HG03066 (cell line): ENCODE results near the gene LRPAP1.
"Not testable (repeated sequence)": the region's sequence is repeated elsewhere in the genome, so short reads cannot be mapped to it uniquely, and the experiment has no call there.

Experiments used
- ATAC-seq: cut with Tn5 transposase; IDR thresholded peaks from one replicate; pipeline ENCODE4 v1.9.1; 2021; ENCODE audit warnings: low read depth; ENCODE audit not compliant: unreplicated experiment

Gene LRPAP1

GRCh38 chr4:3562127-3562526 is 29.9 kb upstream of the LRPAP1 start:
- not testable (repeated sequence) for ATAC-seq

- ATAC-seq, result not testable (repeated sequence)
Observed at GRCh38 chr4:3560465-3560864, 28.2 kb upstream of the LRPAP1 start.

GRCh38 chr4:3559381-3560290 is 27.4 kb upstream of the LRPAP1 start:
- not testable (repeated sequence) for ATAC-seq

- ATAC-seq, result not testable (repeated sequence)
Observed at GRCh38 chr4:3558514-3558836, 26.3 kb upstream of the LRPAP1 start.

DNA sequence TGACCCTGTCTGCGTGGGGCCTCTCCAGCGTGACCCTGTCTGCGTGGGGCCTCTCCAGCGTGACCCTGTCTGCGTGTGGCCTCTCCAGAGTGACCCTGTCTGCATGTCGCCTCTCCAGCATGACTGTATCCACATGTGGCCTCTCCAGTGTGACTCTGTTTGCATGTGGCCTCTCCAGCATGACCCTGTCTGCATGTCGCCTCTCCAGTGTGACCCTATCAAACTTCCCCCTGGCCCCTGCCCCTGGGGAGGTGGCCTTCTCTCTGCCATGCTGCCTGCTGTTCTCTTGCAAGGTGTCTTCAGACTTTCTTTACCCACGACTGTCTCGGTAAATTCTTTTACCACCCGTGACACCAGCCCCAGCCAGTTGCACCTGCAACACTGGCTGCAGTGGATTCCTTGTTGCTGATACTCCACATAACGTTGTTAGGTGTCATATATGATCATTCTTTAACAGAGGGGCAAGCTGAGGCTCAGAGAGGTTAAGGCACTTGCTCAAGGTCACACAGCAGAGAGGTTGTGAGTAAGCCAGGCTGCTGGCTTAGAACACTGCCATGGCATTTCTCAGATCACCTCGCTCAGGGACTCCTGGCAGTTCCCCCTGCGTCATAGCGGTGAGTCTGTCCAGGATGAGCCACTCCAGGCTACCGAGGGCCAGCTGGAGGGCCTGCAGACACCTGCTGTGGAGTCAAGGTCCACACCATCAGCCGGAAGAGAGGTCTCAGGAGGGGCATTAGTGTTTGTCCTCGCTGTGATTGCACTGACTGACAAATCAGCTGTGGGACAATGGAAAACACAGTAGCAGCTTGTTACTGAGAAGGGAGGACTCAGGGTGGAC is 25.7 kb upstream of the LRPAP1 start:
- not testable (repeated sequence) for ATAC-seq

GRCh38 chr4:3557088-3557492 is 24.9 kb upstream of the LRPAP1 start:
- not testable (repeated sequence) for ATAC-seq

DNA sequence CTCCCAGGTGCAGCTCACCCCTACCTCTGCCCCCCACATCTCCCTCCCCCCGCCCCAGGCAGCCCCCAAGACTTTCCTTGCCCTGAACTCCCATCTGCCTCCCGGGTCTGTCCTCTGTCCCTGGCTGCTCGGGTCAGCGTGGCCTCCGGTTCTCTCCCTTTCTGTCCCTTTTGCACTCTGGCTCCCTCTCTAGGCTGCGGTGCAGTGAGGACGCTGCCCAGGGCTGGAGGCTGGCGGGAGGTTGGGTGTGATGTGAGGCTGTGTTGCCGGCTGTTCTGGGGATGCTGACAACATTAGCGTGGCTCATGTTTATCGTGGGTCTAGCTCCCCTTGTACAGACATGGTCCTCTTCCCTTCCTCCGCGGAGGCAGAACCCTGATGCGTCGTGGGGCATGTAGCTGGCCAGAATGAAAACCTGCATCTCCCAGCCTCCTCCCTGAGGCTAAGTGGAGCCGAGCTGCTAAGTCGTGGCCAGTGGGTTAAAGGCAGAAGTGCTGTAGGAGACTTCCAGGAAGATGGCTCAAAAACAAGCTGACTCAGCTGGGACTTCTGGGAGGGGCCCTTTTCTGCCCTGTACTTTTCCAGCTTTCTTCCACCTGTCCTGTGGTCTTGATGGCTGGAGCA is 24.1 kb upstream of the LRPAP1 start:
- ATAC-seq, result not testable (repeated sequence)

DNA sequence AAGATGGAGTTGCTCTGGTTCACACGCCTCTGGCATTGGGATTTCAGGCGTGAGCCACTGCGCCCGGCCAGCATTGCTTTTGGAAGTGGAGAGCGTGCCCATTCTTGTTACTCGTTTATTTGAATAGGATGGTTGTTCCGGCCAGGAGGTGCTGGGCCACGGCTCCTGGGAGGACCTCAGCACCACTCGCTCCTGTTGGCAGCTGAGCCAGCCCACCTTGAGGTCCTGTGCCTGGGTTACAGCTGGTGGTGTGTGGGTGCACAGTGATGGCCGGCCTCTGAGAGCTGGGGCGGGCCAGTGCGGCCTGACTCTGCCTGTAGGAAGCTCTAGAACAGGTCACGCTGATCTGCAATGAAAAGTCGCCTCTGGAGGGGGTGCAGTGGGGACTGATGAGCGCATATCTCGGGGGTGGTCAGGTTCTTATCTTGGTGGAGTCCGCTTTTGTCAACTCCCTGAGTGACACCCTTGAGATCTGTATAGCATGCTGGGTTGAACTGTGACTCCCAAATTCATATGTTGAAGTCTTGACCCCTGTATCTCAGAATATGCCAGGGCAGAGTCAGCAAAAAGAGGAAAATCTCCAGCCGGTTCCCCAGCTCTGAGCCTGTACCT is 23.3 kb upstream of the LRPAP1 start:
- ATAC-seq, result not testable (repeated sequence)

DNA sequence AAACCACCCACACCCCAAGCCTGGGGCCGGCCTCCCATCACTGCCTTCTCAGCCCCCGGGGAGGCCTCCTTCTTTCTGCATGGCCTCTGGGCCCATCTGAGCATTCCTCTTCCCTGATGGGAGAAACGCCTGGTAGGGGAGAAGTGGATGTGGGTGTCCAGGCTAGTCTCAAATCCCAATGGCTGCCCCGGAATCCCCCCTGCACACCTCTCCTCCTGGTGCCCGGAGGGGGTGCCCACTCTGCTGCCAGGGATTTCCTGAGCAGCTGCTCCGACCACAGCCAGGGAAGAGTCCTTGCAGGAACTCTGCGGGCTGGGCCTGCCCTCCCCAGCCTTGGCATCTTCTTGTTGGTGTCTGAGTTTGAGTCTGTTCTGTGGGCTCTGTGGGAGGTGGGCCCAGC is 19.1 kb upstream of the LRPAP1 start:
- not testable (repeated sequence) for ATAC-seq

GRCh38 chr4:3550792-3551325 is 18.6 kb upstream of the LRPAP1 start:
- not testable (repeated sequence) for ATAC-seq

- not testable (repeated sequence) for ATAC-seq
Observed at GRCh38 chr4:3550041-3550440, 17.8 kb upstream of the LRPAP1 start.

DNA sequence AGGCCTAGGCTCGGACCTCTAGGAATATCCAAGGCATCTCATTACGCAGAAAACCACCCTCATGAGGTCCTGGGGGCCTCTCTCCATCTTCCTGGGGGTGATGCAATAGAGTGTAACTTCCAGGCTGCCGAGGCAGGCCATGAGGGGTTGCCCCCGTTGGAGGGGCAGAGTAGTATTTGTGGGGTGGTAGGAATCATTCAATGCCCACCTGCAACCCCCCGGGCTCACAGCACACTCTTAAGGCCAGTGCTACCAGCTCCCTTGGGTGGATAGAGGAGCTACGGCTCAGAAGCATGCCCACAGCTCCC is 17.4 kb upstream of the LRPAP1 start:
- ATAC-seq, result not testable (repeated sequence)

DNA sequence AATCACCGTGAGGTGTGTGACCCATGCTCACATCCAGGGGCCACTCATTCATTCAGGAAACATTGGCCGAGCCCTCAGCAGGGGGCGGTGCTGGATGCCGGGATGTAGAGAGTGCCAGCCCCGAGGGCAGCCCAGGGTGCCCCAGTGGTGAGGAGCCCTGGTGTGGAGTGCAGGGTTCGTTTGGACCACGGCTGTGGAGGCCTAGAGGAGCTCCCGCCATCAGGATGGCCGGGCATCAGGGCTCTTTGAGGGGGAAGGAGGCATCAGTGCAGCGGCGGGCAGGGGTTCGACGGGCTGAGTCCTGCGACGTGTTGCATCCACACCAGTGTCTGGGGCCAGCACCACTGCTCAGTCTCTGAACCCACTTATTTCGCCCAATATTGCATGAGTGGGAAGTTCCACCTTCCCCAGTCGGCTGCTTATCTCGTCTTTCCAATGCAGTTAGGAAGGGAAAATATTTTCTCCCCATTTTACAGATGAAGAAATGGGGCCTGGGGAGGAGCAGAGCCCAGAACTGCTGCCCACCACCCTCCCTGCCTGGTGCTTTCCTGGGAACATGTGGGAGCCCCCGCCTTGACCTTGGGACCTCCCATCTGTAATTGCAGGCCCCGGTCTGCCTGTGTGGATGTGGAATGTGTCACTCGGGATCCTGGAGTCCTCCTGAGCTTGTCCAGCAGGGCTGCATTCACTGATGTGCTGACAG is 16.9 kb upstream of the LRPAP1 start:
- ATAC-seq, result not testable (repeated sequence)

- not testable (repeated sequence) for ATAC-seq
Observed at GRCh38 chr4:3546721-3547120, 14.5 kb upstream of the LRPAP1 start.

GRCh38 chr4:3545351-3545750 is 13.1 kb upstream of the LRPAP1 start:
- ATAC-seq, result not testable (repeated sequence)

GRCh38 chr4:3544259-3545025 is 12.2 kb upstream of the LRPAP1 start:
- ATAC-seq, result not testable (repeated sequence)

GRCh38 chr4:3543415-3543814 is 11.2 kb upstream of the LRPAP1 start:
- not testable (repeated sequence) for ATAC-seq

DNA sequence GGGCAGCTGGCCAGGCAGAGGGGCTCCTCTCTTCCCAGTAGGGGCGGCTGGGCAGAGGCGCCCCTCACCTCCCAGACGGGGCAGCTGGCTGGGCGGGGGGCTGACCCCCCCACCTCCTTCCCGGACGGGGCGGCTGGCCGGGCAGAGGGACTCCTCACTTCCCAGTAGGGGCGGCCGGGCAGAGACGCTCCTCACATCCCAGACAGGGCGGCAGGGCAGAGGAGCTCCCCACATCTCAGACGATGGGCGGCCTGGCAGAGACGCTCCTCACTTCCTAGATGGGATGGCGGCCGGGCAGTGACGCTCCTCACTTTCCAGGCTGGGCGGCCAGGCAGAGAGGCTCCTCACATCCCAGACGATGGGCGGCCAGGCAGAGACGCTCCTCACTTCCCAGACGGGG is 6.7 kb upstream of the LRPAP1 start:
- not testable (repeated sequence) for ATAC-seq

- not testable (repeated sequence) for ATAC-seq
Observed at GRCh38 chr4:3535812-3536211, 3.6 kb upstream of the LRPAP1 start.
